HUDEP-2 (cell line): ENCODE results near the gene CXCL6.
A peak's percentile ranks its signal among the peaks of the same experiment; 100 is the strongest.

ENCODE experiments used
- DNase-seq, 76 experiments: peaks; one replicate each; lab custom pipeline; 2025; ENCODE audit not compliant: unreplicated experiment in 76 of 76; lab: John Stamatoyannopoulos, UW

Gene CXCL6

GRCh38 chr4:73836373-73837279 is at the start of gene CXCL6:
Gene CXCL6 (plus strand): TSS chr4:73836678. CDS start chr4:73836751, 73 bp downstream.
- DNase-seq, result no peak

GRCh38 chr4:73788411-73788810 is 48.1 kb upstream of the CXCL6 start:
- no peak for DNase-seq

- DNase-seq, result no peak
Measured at GRCh38 chr4:73798842-73799241, 37.6 kb upstream of the CXCL6 start.

- no peak for DNase-seq
Measured at GRCh38 chr4:73800206-73800605, 36.3 kb upstream of the CXCL6 start.

- no peak for DNase-seq
Measured at GRCh38 chr4:73801692-73802091, 34.8 kb upstream of the CXCL6 start.

GRCh38 chr4:73803213-73803612 is 33.3 kb upstream of the CXCL6 start:
- peak in 2 of 76 experiments; percentile 0 to 1 for DNase-seq

- DNase-seq, result no peak
Measured at GRCh38 chr4:73810191-73810590, 26.3 kb upstream of the CXCL6 start.

GRCh38 chr4:73811841-73812240 is 24.6 kb upstream of the CXCL6 start:
- DNase-seq, result no peak

GRCh38 chr4:73814679-73815078 is 21.8 kb upstream of the CXCL6 start:
- no peak for DNase-seq

- DNase-seq, result no peak
Measured at GRCh38 chr4:73815145-73815544, 21.3 kb upstream of the CXCL6 start.

GRCh38 chr4:73816814-73817213 is 19.7 kb upstream of the CXCL6 start:
- DNase-seq, result no peak

- no peak for DNase-seq
Measured at GRCh38 chr4:73817341-73817740, 19.1 kb upstream of the CXCL6 start.

- no peak for DNase-seq
Measured at GRCh38 chr4:73821325-73821724, 15.2 kb upstream of the CXCL6 start.

GRCh38 chr4:73822389-73822788 is 14.1 kb upstream of the CXCL6 start:
- no peak for DNase-seq

- DNase-seq, result no peak
Measured at GRCh38 chr4:73822812-73823504, 13.5 kb upstream of the CXCL6 start.

GRCh38 chr4:73823760-73824159 is 12.7 kb upstream of the CXCL6 start:
- DNase-seq, result no peak

- DNase-seq, result no peak
Measured at GRCh38 chr4:73828956-73829355, 7.5 kb upstream of the CXCL6 start.

- DNase-seq, result no peak
Measured at GRCh38 chr4:73831569-73831968, 4.9 kb upstream of the CXCL6 start.

- no peak for DNase-seq
Measured at GRCh38 chr4:73832651-73833237, 3.7 kb upstream of the CXCL6 start.

GRCh38 chr4:73839071-73839470 is 2.6 kb downstream of the CXCL6 start:
- DNase-seq, result no peak

GRCh38 chr4:73839715-73840114 is 3.2 kb downstream of the CXCL6 start:
- no peak for DNase-seq
